ENCODE results near the gene SLC35F4.
"Not testable (repeated sequence)": the region's sequence is repeated elsewhere in the genome, so short reads cannot be mapped to it uniquely, and the experiment has no call there.

The SLC35F4 gene

GRCh38 chr14:57875985-57876384 is 10.1 kb upstream of the SLC35F4 start:
- Histone ChIP-seq H3K36me3 (ENCODE audit: control insufficient read depth, insufficient read depth, low read length) (no peaks in the 10 kb centered on the region), H3K4me1 (ENCODE audit: control insufficient read depth, insufficient read depth, low read length, poor library complexity, severe bottlenecking) (no peaks in the 10 kb centered on the region), H3K9me3 (ENCODE audit: control insufficient read depth, low read length) (no peaks in the 10 kb centered on the region), H3K27me3 (replicated peaks; ENCODE audit: control insufficient read depth, insufficient read depth, low read length, poor library complexity, severe bottlenecking) (no peaks in the 10 kb centered on the region), H3K4me3 (ENCODE audit: insufficient read depth, low read depth, low read length, poor library complexity, severe bottlenecking) (no peak overlapping the region), H3K27ac (ENCODE audit: insufficient read depth, low read length, poor library complexity, severe bottlenecking) (no peak overlapping the region)
- DNase-seq: no peak

GRCh38 chr14:57875296-57875695 is 9.4 kb upstream of the SLC35F4 start:
- Histone ChIP-seq H3K27ac (ENCODE audit: insufficient read depth, low read length, poor library complexity, severe bottlenecking) (no peak overlapping the region), H3K27me3 (replicated peaks; ENCODE audit: control insufficient read depth, insufficient read depth, low read length, poor library complexity, severe bottlenecking) (no peaks in the 10 kb centered on the region), H3K4me3 (ENCODE audit: insufficient read depth, low read depth, low read length, poor library complexity, severe bottlenecking) (no peak overlapping the region), H3K9me3 (ENCODE audit: control insufficient read depth, low read length) (no peaks in the 10 kb centered on the region), H3K36me3 (ENCODE audit: control insufficient read depth, insufficient read depth, low read length) (no peaks in the 10 kb centered on the region), H3K4me1 (ENCODE audit: control insufficient read depth, insufficient read depth, low read length, poor library complexity, severe bottlenecking) (no peaks in the 10 kb centered on the region)
- no peak for DNase-seq

- no peaks in the 10 kb centered on the region for H3K9me3 ChIP-seq (ENCODE audit: control insufficient read depth, low read length)
- H3K27ac ChIP-seq (ENCODE audit: insufficient read depth, low read length, poor library complexity, severe bottlenecking): no peak overlapping the region
- H3K4me1 ChIP-seq (ENCODE audit: control insufficient read depth, insufficient read depth, low read length, poor library complexity, severe bottlenecking): no peaks in the 10 kb centered on the region
- H3K27me3 ChIP-seq (replicated peaks; ENCODE audit: control insufficient read depth, insufficient read depth, low read length, poor library complexity, severe bottlenecking): no peaks in the 10 kb centered on the region
- no peaks in the 10 kb centered on the region for H3K36me3 ChIP-seq (ENCODE audit: control insufficient read depth, insufficient read depth, low read length)
- DNase-seq: no peak
- no peak overlapping the region for H3K4me3 ChIP-seq (ENCODE audit: insufficient read depth, low read depth, low read length, poor library complexity, severe bottlenecking)
Observed at GRCh38 chr14:57871459-57872080, 5.7 kb upstream of the SLC35F4 start.

GRCh38 chr14:57870686-57871457 is 5.0 kb upstream of the SLC35F4 start:
- no peak for DNase-seq
- Histone ChIP-seq H3K36me3 (ENCODE audit: control insufficient read depth, insufficient read depth, low read length) (no peaks in the 10 kb centered on the region), H3K9me3 (ENCODE audit: control insufficient read depth, low read length) (no peaks in the 10 kb centered on the region), H3K27me3 (replicated peaks; ENCODE audit: control insufficient read depth, insufficient read depth, low read length, poor library complexity, severe bottlenecking) (no peaks in the 10 kb centered on the region), H3K27ac (ENCODE audit: insufficient read depth, low read length, poor library complexity, severe bottlenecking) (no peak overlapping the region), H3K4me1 (ENCODE audit: control insufficient read depth, insufficient read depth, low read length, poor library complexity, severe bottlenecking) (no peaks in the 10 kb centered on the region), H3K4me3 (ENCODE audit: insufficient read depth, low read depth, low read length, poor library complexity, severe bottlenecking) (no peak overlapping the region)

- Histone ChIP-seq H3K9me3 (ENCODE audit: control insufficient read depth, low read length) (no peaks in the 10 kb centered on the region), H3K4me3 (ENCODE audit: insufficient read depth, low read depth, low read length, poor library complexity, severe bottlenecking) (no peak overlapping the region), H3K4me1 (ENCODE audit: control insufficient read depth, insufficient read depth, low read length, poor library complexity, severe bottlenecking) (no peaks in the 10 kb centered on the region), H3K27ac (ENCODE audit: insufficient read depth, low read length, poor library complexity, severe bottlenecking) (no peak overlapping the region), H3K27me3 (replicated peaks; ENCODE audit: control insufficient read depth, insufficient read depth, low read length, poor library complexity, severe bottlenecking) (no peaks in the 10 kb centered on the region), H3K36me3 (ENCODE audit: control insufficient read depth, insufficient read depth, low read length) (no peaks in the 10 kb centered on the region)
- DNase-seq: no peak
Observed at GRCh38 chr14:57869617-57870016, 3.7 kb upstream of the SLC35F4 start.

GRCh38 chr14:57866199-57866705 is 360 bp upstream of the SLC35F4 start:
- Histone ChIP-seq H3K9me3 (ENCODE audit: control insufficient read depth, low read length) (no peaks in the 10 kb centered on the region), H3K27me3 (replicated peaks; ENCODE audit: control insufficient read depth, insufficient read depth, low read length, poor library complexity, severe bottlenecking) (no peaks in the 10 kb centered on the region), H3K4me1 (ENCODE audit: control insufficient read depth, insufficient read depth, low read length, poor library complexity, severe bottlenecking) (no peaks in the 10 kb centered on the region), H3K4me3 (ENCODE audit: insufficient read depth, low read depth, low read length, poor library complexity, severe bottlenecking) (no peak overlapping the region), H3K36me3 (ENCODE audit: control insufficient read depth, insufficient read depth, low read length) (no peaks in the 10 kb centered on the region), H3K27ac (ENCODE audit: insufficient read depth, low read length, poor library complexity, severe bottlenecking) (no peak overlapping the region)
- DNase-seq: no peak

GRCh38 chr14:57865066-57865402 is 858 bp downstream of the SLC35F4 start:
- Histone ChIP-seq H3K27me3 (replicated peaks; ENCODE audit: control insufficient read depth, insufficient read depth, low read length, poor library complexity, severe bottlenecking) (no peaks in the 10 kb centered on the region), H3K9me3 (ENCODE audit: control insufficient read depth, low read length) (no peaks in the 10 kb centered on the region), H3K4me1 (ENCODE audit: control insufficient read depth, insufficient read depth, low read length, poor library complexity, severe bottlenecking) (no peaks in the 10 kb centered on the region), H3K27ac (ENCODE audit: insufficient read depth, low read length, poor library complexity, severe bottlenecking) (no peak overlapping the region), H3K36me3 (ENCODE audit: control insufficient read depth, insufficient read depth, low read length) (no peaks in the 10 kb centered on the region), H3K4me3 (ENCODE audit: insufficient read depth, low read depth, low read length, poor library complexity, severe bottlenecking) (no peak overlapping the region)
- no peak for DNase-seq

- DNase-seq: no peak
- Histone ChIP-seq H3K27ac (ENCODE audit: insufficient read depth, low read length, poor library complexity, severe bottlenecking) (no peak overlapping the region), H3K9me3 (ENCODE audit: control insufficient read depth, low read length) (no peaks in the 10 kb centered on the region), H3K4me3 (ENCODE audit: insufficient read depth, low read depth, low read length, poor library complexity, severe bottlenecking) (no peak overlapping the region), H3K4me1 (ENCODE audit: control insufficient read depth, insufficient read depth, low read length, poor library complexity, severe bottlenecking) (no peaks in the 10 kb centered on the region), H3K27me3 (replicated peaks; ENCODE audit: control insufficient read depth, insufficient read depth, low read length, poor library complexity, severe bottlenecking) (no peaks in the 10 kb centered on the region), H3K36me3 (ENCODE audit: control insufficient read depth, insufficient read depth, low read length) (no peaks in the 10 kb centered on the region)
Observed at GRCh38 chr14:57864659-57865058, 1.2 kb downstream of the SLC35F4 start.

GRCh38 chr14:57863471-57863870 is 2.4 kb downstream of the SLC35F4 start:
- DNase-seq: no peak

GRCh38 chr14:57855666-57856065 is 10.2 kb downstream of the SLC35F4 start:
- not testable (repeated sequence) for H3K4me3 ChIP-seq (ENCODE audit: insufficient read depth, low read depth, low read length, poor library complexity, severe bottlenecking); H3K36me3 ChIP-seq (ENCODE audit: control insufficient read depth, insufficient read depth, low read length); H3K27ac ChIP-seq (ENCODE audit: insufficient read depth, low read length, poor library complexity, severe bottlenecking); H3K4me1 ChIP-seq (ENCODE audit: control insufficient read depth, insufficient read depth, low read length, poor library complexity, severe bottlenecking); H3K9me3 ChIP-seq (ENCODE audit: control insufficient read depth, low read length); DNase-seq; H3K27me3 ChIP-seq (replicated peaks; ENCODE audit: control insufficient read depth, insufficient read depth, low read length, poor library complexity, severe bottlenecking)

More at GRCh38 chr14:57863471-57863870, 2.4 kb downstream of the SLC35F4 start:
- H3K27ac ChIP-seq (ENCODE audit: insufficient read depth, low read length, poor library complexity, severe bottlenecking): no peak overlapping the region
- H3K36me3 ChIP-seq (ENCODE audit: control insufficient read depth, insufficient read depth, low read length): no peaks in the 10 kb centered on the region
- H3K9me3 ChIP-seq (ENCODE audit: control insufficient read depth, low read length): no peaks in the 10 kb centered on the region
- H3K4me3 ChIP-seq (ENCODE audit: insufficient read depth, low read depth, low read length, poor library complexity, severe bottlenecking): no peak overlapping the region
- no peaks in the 10 kb centered on the region for H3K27me3 ChIP-seq (replicated peaks; ENCODE audit: control insufficient read depth, insufficient read depth, low read length, poor library complexity, severe bottlenecking)
- H3K4me1 ChIP-seq (ENCODE audit: control insufficient read depth, insufficient read depth, low read length, poor library complexity, severe bottlenecking): no peaks in the 10 kb centered on the region

Measured in effector memory CD4-positive, alpha-beta T cell (primary cell).